Activated gamma-delta T cell treated with anti-CD3 and anti-CD28 coated beads, Interleukin-2, amount 50 U/mL, for 16 hours (primary cell): ENCODE results near the gene EPN1.

ENCODE experiments used
- DNase-seq: peaks from one replicate; pipeline ENCODE4 v3.0.0-alpha.2; 2020; ENCODE audit warnings: low read depth

Gene EPN1

GRCh38 chr19:55660991-55661390 is 14.0 kb upstream of the EPN1 start:
- DNase-seq, result no peak

- no peak for DNase-seq
Measured at GRCh38 chr19:55661826-55662225, 13.2 kb upstream of the EPN1 start.

- DNase-seq, result no peak
Measured at GRCh38 chr19:55663846-55664536, 11.0 kb upstream of the EPN1 start.

- DNase-seq, result no peak
Measured at GRCh38 chr19:55666343-55667005, 8.6 kb upstream of the EPN1 start.

- DNase-seq, result no peak
Measured at GRCh38 chr19:55667006-55667381, 8.0 kb upstream of the EPN1 start.

GRCh38 chr19:55667511-55667910 is 7.5 kb upstream of the EPN1 start:
- no peak for DNase-seq

GRCh38 chr19:55667958-55668357 is 7.1 kb upstream of the EPN1 start:
- no peak for DNase-seq

GRCh38 chr19:55668603-55669348 is 6.2 kb upstream of the EPN1 start:
- no peak for DNase-seq

- no peak for DNase-seq
Measured at GRCh38 chr19:55669418-55670279, 5.4 kb upstream of the EPN1 start.

GRCh38 chr19:55670280-55671053 is 4.6 kb upstream of the EPN1 start:
- no peak for DNase-seq

GRCh38 chr19:55671054-55671378 is 4.0 kb upstream of the EPN1 start:
- DNase-seq, result no peak

- DNase-seq, result no peak
Measured at GRCh38 chr19:55672418-55672817, 2.6 kb upstream of the EPN1 start.

- DNase-seq, result no peak
Measured at GRCh38 chr19:55673465-55673864, 1.6 kb upstream of the EPN1 start.

- DNase-seq, result no peak
Measured at GRCh38 chr19:55673889-55674288, 1.1 kb upstream of the EPN1 start.

- no peak for DNase-seq
Measured at GRCh38 chr19:55674459-55674840, 576 bp upstream of the EPN1 start.

- DNase-seq, result no peak
Measured at GRCh38 chr19:55675661-55676354, 782 bp downstream of the EPN1 start.

- no peak for DNase-seq
Measured at GRCh38 chr19:55676383-55676782, 1.4 kb downstream of the EPN1 start.

GRCh38 chr19:55676889-55677505 is 2.0 kb downstream of the EPN1 start:
- no peak for DNase-seq

- DNase-seq, result no peak
Measured at GRCh38 chr19:55677572-55678028, 2.6 kb downstream of the EPN1 start.

- no peak for DNase-seq
Measured at GRCh38 chr19:55678121-55678671, 3.2 kb downstream of the EPN1 start.
